Upper lobe of left lung (tissue), 4 donors: ENCODE data around the gene ZDHHC20.

Experiments used
- EP300 ChIP-seq, 4 donors: sonication (generic); formaldehyde crosslinking; IDR thresholded peaks; one replicate each; pipeline ENCODE4 v1.5.1; 2017; ENCODE audit warnings: antibody characterized with exemption in 4 of 4, control low read depth in 2 of 4
- POLR2A ChIP-seq, 4 donors: fragments of 450-650 bp; IDR thresholded peaks; one replicate each; pipeline ENCODE4 v1.5.1; 2016 to 2017; ENCODE audit warnings: antibody characterized with exemption in 4 of 4, mild to moderate bottlenecking in 2 of 4
- POLR2AphosphoS5 ChIP-seq, 2 donors: sonication (generic); formaldehyde crosslinking; IDR thresholded peaks; one replicate each; pipeline ENCODE4 v1.5.1; 2017; ENCODE audit warnings: antibody characterized with exemption in 2 of 2
- TF ChIP-seq, protein P1 (sequence below), 6 experiments: fragments of 450-650 bp in 4 of 6; fragments of 200-600 bp in 2 of 6; sonication (generic) in 2 of 6; IDR thresholded peaks; one replicate each; pipeline ENCODE4 v1.5.1; 2016 to 2019; ENCODE audit warnings: antibody characterized with exemption in 6 of 6

DNA sequence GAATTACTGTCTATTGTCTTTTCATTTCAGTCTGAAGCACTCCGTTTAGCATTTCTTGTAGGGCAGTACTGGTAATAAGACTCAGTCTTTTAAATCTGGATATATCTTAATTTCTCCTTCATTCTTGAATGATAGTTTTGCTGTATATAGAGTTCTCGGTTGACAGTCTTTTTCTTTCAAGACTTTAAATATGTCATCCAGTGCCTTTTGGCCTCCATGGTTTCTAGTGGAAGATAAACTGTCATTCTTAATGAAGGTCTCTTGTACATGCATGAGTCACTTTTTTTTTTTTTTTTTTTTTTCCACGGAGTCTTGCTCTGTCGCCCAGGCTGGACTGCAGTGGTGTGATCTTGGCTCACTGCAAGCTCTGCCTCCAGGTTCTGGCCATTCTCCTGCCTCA, 27.2 kb upstream of the ZDHHC20 start:
- no peak for TF ChIP-seq POLR2A (IDR thresholded peaks at IDR 0.05)
- TF ChIP-seq, protein P1, sequence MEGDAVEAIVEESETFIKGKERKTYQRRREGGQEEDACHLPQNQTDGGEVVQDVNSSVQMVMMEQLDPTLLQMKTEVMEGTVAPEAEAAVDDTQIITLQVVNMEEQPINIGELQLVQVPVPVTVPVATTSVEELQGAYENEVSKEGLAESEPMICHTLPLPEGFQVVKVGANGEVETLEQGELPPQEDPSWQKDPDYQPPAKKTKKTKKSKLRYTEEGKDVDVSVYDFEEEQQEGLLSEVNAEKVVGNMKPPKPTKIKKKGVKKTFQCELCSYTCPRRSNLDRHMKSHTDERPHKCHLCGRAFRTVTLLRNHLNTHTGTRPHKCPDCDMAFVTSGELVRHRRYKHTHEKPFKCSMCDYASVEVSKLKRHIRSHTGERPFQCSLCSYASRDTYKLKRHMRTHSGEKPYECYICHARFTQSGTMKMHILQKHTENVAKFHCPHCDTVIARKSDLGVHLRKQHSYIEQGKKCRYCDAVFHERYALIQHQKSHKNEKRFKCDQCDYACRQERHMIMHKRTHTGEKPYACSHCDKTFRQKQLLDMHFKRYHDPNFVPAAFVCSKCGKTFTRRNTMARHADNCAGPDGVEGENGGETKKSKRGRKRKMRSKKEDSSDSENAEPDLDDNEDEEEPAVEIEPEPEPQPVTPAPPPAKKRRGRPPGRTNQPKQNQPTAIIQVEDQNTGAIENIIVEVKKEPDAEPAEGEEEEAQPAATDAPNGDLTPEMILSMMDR (IDR thresholded peaks at IDR 0.05), result no peak
- no peak for TF ChIP-seq POLR2AphosphoS5 (IDR thresholded peaks at IDR 0.05)
- TF ChIP-seq EP300 (IDR thresholded peaks at IDR 0.05), result no peak
